HG03095 (cell line): ENCODE data around the gene MPPED1.

Source experiments
- ATAC-seq: cut with Tn5 transposase; IDR thresholded peaks from one replicate; pipeline ENCODE4 v1.9.1; 2021; ENCODE audit warnings: moderate library complexity; ENCODE audit not compliant: unreplicated experiment

The MPPED1 gene

GRCh38 chr22:43474161-43475101 lies 62.6 kb downstream of the MPPED1 start:
- ATAC-seq, result no peak

- ATAC-seq, result no peak
Measured at GRCh38 chr22:43475549-43476076, 63.8 kb downstream of the MPPED1 start.

DNA sequence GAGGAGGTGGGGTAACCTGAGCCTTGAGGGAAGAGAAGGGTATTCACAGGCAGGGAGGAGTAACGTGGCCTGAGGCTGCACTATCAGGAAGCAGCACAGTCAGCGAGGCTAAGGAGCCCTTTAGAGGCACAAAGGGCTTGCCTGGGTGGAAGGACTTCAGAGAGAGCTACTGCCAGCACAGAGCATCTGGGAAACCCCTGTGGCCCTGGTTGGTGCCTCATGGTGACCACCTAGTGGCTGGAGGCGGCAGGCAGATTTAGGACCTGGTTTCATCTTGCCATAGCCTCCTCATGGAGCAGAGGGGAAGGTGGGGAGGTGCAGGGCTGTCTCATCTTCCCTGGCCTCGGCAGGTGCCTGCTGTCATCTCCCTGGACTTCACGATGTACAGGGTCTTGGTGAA lies 64.5 kb downstream of the MPPED1 start:
- ATAC-seq, result no peak

DNA sequence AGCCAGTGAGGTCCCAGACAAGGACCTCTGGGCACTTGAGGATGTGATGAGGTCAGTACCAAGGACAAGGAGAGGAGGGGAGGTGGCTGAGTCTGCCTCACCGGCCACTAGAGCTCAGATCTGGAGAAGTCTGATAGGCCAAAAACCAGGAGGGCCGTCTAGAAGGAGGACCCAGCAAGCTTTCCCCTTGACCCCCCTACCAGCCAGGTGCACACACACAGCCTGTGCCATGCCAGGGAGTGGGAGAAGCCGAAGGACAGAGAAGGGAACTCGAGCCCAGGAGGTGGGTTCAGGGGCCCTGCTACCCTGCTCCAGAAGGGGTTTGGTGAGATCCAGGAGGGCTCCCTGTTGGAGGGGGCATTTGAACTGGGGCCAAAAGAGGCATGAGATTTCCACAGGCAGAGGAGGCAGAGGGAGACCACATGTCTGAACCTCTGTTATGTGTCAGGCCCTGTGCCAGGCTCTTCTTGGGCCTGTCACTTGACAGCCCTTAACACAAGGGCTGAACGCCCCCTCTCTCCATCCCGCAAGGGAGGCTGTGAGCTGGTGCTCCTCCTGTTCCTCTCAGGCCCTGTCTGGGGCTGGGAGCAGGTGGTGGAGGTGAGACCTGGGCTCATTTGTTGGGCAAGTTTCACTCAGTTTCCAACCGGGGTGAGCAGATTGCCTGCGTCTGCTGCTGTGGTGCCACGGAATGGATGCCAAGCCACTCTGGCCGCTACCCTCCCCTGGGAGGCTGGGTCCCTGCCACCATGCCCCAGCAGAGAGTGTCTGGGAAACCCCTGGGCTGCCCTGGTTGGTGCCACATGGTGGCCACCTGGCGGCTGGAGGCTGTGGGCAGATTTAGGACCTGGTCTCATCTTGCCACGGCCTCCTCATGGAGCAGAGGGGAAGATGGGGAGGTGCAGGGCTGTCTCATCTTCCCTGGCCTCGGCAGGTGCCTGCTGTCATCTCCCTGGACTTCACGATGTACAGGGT lies 65.2 kb downstream of the MPPED1 start:
- ATAC-seq, result no peak

DNA sequence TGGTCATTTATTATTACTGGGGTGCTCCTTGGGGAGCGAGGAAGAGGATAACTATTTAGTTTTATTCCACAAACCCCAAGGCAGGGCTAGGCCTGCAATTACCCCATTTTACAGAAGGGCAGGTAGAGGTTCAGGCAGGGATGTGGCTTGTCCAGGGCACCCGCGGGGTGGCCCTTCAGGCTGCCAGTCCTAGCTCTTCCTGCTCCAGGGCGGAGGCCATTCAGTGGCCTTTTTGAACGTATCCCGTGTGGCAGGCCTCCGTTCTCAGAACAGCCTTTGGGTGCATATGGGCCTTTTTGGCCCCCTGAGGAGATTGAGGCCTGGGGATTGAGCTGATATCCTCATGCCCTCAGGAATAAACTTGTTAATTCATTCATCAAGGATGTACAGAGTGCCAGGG lies 66.2 kb downstream of the MPPED1 start:
- ATAC-seq, result no peak

DNA sequence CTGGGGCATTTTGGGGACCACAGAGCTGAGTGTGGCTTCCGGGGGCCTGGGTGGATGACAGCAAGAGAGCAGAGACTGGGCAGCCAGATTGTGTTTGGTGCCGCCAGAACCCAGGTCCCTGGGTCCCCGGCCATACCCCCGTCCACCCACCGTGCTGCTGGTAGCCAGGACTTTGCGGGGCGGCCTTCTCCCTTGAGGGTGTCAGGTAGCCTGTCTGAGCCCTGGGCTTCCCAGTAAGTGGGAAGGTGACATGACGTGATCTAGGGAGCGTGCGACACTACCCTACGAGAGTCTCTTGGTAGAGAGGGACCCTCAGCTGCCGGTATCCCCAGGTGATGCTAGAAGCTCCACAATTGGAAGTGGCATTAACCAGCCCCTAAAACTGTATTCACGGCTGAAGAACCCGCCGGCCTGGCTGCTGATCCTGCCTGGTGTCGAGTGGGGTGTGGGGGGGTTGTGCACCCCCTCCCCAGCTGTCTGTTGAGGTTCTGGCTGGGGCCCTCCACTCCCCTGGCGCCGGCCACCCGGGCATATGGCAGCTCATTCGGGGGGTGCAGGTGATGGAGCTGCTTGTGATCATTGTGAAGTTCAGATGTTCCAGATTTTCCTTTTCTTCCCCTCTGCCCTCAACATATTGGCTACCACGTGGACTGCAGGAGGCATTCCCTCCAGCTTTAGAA lies 66.9 kb downstream of the MPPED1 start:
- ATAC-seq, result no peak

GRCh38 chr22:43479301-43479950 lies 67.6 kb downstream of the MPPED1 start:
- no peak for ATAC-seq

DNA sequence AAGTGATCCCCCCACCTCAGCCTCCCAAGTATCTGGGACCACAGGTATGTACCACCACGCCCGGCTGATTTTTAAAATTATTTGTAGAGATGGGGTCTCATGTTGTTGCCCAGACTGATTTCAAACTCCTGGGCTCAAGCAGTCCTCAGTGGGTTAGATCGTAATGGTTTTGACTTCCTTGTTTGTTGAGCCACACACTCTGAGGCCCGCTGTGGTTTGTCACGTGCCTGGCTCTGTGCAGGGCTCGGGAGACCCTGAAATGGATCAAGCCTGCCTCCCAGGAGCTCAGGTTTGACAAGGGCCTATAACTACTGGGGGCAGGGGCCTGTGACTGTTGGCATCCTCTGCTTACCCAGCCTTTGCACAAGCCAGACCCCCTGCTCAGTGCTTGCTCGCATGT lies 68.1 kb downstream of the MPPED1 start:
- ATAC-seq, result no peak

- ATAC-seq, result no peak
Measured at GRCh38 chr22:43481568-43482317, 69.9 kb downstream of the MPPED1 start.

DNA sequence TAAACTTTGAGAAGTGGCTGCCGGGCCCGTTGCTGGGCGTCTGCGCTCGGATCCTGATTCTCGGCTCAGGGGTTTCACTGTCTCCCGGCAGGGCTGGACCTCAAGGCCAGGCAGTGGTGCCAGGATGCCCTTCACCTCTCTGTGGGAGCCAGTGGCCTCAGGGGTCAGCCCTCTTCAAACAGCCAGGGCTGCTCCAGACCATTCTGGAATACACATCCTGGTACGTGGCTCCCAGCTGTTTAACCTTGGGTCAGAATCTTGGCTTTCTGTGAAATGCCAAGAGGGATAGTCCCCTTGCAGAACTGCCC lies 70.5 kb downstream of the MPPED1 start:
- no peak for ATAC-seq

DNA sequence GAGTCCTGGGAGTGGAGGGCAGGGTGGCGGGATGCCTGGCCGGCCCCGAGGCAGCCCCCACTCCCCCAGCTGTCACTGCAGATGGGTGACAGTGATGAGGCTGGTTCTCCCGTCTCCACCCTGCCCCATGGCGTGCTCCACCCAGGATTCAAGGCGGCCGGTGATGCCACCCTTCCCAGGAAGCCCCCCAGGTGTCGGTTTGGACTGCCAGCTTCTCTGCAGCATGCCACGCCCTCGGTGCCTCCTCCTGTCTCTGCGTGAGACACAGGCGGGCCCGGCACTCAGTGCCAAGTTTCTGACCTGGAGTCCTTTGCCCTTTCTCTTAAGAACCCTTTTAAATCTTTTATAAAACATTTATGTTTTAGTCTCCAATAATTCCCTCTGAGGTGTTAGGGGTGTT lies 71.5 kb downstream of the MPPED1 start:
- ATAC-seq, result no peak

GRCh38 chr22:43483669-43484068 lies 71.9 kb downstream of the MPPED1 start:
- no peak for ATAC-seq

DNA sequence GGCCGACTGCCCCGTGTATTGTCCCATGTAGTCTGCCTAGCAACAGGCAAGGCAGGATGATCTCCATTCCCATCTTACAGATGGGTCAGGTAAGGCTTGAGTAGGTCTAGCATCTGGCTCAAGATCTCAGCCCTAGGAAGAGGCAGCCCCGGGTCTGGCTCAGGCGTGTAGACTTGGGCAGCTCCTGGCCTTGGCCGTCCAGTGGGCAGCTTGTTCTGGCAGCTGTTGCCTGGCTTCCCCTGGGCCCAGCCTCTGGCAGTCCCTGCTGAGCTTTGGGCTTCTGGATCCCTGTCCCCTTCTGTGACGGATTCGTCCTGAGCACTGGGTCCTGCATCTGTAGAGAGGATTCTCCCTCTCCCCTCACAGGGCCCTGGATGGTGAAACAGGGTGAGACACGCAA lies 72.4 kb downstream of the MPPED1 start:
- no peak for ATAC-seq

GRCh38 chr22:43485502-43486089 lies 73.8 kb downstream of the MPPED1 start:
- ATAC-seq, result no peak

GRCh38 chr22:43487311-43488030 lies 75.7 kb downstream of the MPPED1 start:
- ATAC-seq, result no peak

- ATAC-seq, result no peak
Measured at GRCh38 chr22:43488031-43488866, 76.4 kb downstream of the MPPED1 start.

DNA sequence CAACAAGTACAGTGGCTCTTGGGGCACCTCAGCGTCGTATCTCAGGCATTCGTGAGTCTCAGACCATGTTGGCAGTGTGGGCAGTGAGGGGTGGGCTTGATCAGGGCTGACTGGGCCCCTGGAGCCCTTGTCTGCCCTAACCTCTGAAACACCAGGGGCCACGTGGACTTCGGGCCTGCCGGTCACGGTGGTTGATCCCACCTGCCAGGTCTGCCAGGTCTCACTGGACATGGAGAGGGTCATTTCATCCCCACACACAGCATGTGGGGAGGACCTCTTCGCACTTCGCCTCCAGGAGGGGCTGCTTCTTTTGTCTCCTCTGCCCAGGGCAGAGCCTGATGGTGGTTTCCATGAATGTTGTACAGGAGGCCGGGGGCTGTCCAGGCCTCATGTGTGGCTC lies 77.1 kb downstream of the MPPED1 start:
- ATAC-seq, result no peak

GRCh38 chr22:43490311-43490710 lies 78.5 kb downstream of the MPPED1 start:
- ATAC-seq, result no peak
